ENCODE results near the gene THAP7. TPM values are rescaled to one million over a fixed set of nuclear protein-coding genes. Genes with fewer than 3 reads are reported as not detected.

THAP7 gene
- total and polyA plus RNA-seq, 2 of the 13 experiments (the other 11 are each of a cell fraction or from before 2014, with no cell fraction given), result 13.0 to 25.5 TPM

- TF ChIP-seq ZNF362 (CRISPR knock-in tag; IDR thresholded peaks at IDR 0.05; ENCODE audit: borderline replicate concordance), result no peak
- no peak for TF ChIP-seq U2AF2 (IDR thresholded peaks at IDR 0.05; ENCODE audit: low read depth, low read length)
- no peak for TF ChIP-seq SNRNP70 (IDR thresholded peaks at IDR 0.05; ENCODE audit: low read depth, low read length)
- TF ChIP-seq MTA1 (CRISPR knock-in tag; IDR thresholded peaks at IDR 0.05; ENCODE audit: borderline replicate concordance), result no peak
- TF ChIP-seq ZFP36 (IDR thresholded peaks at IDR 0.05; ENCODE audit: borderline replicate concordance, low read depth, low read length, partially characterized antibody), result no peak
- TF ChIP-seq JDP2 (CRISPR knock-in tag; IDR thresholded peaks at IDR 0.05; ENCODE audit: borderline replicate concordance), result no peak
- no peak for TF ChIP-seq ZNF260 (CRISPR knock-in tag; IDR thresholded peaks at IDR 0.05; ENCODE audit: borderline replicate concordance, low read depth)
- TF ChIP-seq, protein P1, sequence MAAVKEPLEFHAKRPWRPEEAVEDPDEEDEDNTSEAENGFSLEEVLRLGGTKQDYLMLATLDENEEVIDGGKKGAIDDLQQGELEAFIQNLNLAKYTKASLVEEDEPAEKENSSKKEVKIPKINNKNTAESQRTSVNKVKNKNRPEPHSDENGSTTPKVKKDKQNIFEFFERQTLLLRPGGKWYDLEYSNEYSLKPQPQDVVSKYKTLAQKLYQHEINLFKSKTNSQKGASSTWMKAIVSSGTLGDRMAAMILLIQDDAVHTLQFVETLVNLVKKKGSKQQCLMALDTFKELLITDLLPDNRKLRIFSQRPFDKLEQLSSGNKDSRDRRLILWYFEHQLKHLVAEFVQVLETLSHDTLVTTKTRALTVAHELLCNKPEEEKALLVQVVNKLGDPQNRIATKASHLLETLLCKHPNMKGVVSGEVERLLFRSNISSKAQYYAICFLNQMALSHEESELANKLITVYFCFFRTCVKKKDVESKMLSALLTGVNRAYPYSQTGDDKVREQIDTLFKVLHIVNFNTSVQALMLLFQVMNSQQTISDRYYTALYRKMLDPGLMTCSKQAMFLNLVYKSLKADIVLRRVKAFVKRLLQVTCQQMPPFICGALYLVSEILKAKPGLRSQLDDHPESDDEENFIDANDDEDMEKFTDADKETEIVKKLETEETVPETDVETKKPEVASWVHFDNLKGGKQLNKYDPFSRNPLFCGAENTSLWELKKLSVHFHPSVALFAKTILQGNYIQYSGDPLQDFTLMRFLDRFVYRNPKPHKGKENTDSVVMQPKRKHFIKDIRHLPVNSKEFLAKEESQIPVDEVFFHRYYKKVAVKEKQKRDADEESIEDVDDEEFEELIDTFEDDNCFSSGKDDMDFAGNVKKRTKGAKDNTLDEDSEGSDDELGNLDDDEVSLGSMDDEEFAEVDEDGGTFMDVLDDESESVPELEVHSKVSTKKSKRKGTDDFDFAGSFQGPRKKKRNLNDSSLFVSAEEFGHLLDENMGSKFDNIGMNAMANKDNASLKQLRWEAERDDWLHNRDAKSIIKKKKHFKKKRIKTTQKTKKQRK (IDR thresholded peaks at IDR 0.05; ENCODE audit: low read length), result no peak
- TF ChIP-seq MBD4 (IDR thresholded peaks at IDR 0.05; ENCODE audit: borderline replicate concordance, low read length), result no peak
- no peak for TF ChIP-seq MLLT10 (CRISPR knock-in tag; IDR thresholded peaks at IDR 0.05)
- TF ChIP-seq NONO (IDR thresholded peaks at IDR 0.05), result no peak
- no peak for TF ChIP-seq NONO (CRISPR knock-in tag; conservative IDR thresholded peaks at IDR 0.05)
- no peak for TF ChIP-seq RORA (CRISPR knock-in tag; IDR thresholded peaks at IDR 0.05)
- peak; percentile 46; the same call in 1 of the 2 replicates for TF ChIP-seq FOSL2 (CRISPR knock-in tag; IDR thresholded peaks at IDR 0.05)
- TF ChIP-seq, protein P2, sequence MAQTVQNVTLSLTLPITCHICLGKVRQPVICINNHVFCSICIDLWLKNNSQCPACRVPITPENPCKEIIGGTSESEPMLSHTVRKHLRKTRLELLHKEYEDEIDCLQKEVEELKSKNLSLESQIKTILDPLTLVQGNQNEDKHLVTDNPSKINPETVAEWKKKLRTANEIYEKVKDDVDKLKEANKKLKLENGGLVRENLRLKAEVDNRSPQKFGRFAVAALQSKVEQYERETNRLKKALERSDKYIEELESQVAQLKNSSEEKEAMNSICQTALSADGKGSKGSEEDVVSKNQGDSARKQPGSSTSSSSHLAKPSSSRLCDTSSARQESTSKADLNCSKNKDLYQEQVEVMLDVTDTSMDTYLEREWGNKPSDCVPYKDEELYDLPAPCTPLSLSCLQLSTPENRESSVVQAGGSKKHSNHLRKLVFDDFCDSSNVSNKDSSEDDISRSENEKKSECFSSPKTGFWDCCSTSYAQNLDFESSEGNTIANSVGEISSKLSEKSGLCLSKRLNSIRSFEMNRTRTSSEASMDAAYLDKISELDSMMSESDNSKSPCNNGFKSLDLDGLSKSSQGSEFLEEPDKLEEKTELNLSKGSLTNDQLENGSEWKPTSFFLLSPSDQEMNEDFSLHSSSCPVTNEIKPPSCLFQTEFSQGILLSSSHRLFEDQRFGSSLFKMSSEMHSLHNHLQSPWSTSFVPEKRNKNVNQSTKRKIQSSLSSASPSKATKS (CRISPR knock-in tag; IDR thresholded peaks at IDR 0.05), result no peak
- TF ChIP-seq POGK (CRISPR knock-in tag; conservative IDR thresholded peaks at IDR 0.05), result peak; percentile 67; the same call in 1 of the 2 replicates
- TF ChIP-seq, protein P3, sequence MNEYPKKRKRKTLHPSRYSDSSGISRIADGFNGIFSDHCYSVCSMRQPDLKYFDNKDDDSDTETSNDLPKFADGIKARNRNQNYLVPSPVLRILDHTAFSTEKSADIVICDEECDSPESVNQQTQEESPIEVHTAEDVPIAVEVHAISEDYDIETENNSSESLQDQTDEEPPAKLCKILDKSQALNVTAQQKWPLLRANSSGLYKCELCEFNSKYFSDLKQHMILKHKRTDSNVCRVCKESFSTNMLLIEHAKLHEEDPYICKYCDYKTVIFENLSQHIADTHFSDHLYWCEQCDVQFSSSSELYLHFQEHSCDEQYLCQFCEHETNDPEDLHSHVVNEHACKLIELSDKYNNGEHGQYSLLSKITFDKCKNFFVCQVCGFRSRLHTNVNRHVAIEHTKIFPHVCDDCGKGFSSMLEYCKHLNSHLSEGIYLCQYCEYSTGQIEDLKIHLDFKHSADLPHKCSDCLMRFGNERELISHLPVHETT (CRISPR knock-in tag; conservative IDR thresholded peaks at IDR 0.05), result 0 out of 2 replicates have a peak, but pooled peaks have one; percentile 72
- TF ChIP-seq ZNF619 (CRISPR knock-in tag; IDR thresholded peaks at IDR 0.05), result no peak
- no peak for TF ChIP-seq GTF2F1 (IDR thresholded peaks at IDR 0.05; ENCODE audit: low read length)
- TF ChIP-seq ZFY (CRISPR knock-in tag; IDR thresholded peaks at IDR 0.05), result peak; percentile 35; the same call in 1 of the 2 replicates
These were observed 7.9 kb upstream of the THAP7 start (continued) for GRCh38 chr22:21009638-21010425.
